CD4-positive, alpha-beta T cell treated with Interleukin-2 at 100 ng/mL for 4 hours (primary cell): ENCODE results near the gene CTDSP2.
"Not testable (repeated sequence)": the region's sequence is repeated elsewhere in the genome, so short reads cannot be mapped to it uniquely, and the experiment has no call there.

ENCODE experiments used
- DNase-seq: peaks from one replicate; pipeline ENCODE4 v3.0.0-alpha.2; 2020; ENCODE audit warnings: low spot score

Gene CTDSP2

GRCh38 chr12:57846577-57847319 is at the start of gene CTDSP2:
CTDSP2 (minus strand) TSS chr12:57846729; CDS start chr12:57846435, 294 bp downstream.
- peak; percentile 93 for DNase-seq

GRCh38 chr12:57896115-57896433 is 49.5 kb upstream of the CTDSP2 start:
- no peak for DNase-seq

GRCh38 chr12:57895389-57896114 is 49.0 kb upstream of the CTDSP2 start:
- no peak for DNase-seq

GRCh38 chr12:57894399-57895292 is 48.1 kb upstream of the CTDSP2 start:
- peak; percentile 5 for DNase-seq

- DNase-seq, result no peak
Measured at GRCh38 chr12:57893431-57894353, 47.2 kb upstream of the CTDSP2 start.

GRCh38 chr12:57892232-57892972 is 45.9 kb upstream of the CTDSP2 start:
- no peak for DNase-seq

GRCh38 chr12:57891542-57892228 is 45.2 kb upstream of the CTDSP2 start:
- DNase-seq, result no peak

GRCh38 chr12:57890191-57891115 is 43.9 kb upstream of the CTDSP2 start:
- DNase-seq, result no peak

- DNase-seq, result no peak
Measured at GRCh38 chr12:57889500-57889989, 43.0 kb upstream of the CTDSP2 start.

- peak; percentile 56 for DNase-seq
Measured at GRCh38 chr12:57888409-57889157, 42.1 kb upstream of the CTDSP2 start.

- no peak for DNase-seq
Measured at GRCh38 chr12:57887631-57888408, 41.3 kb upstream of the CTDSP2 start.

GRCh38 chr12:57886964-57887363 is 40.4 kb upstream of the CTDSP2 start:
- not testable (repeated sequence) for DNase-seq

GRCh38 chr12:57886542-57886941 is 40.0 kb upstream of the CTDSP2 start:
- no peak for DNase-seq

- DNase-seq, result no peak
Measured at GRCh38 chr12:57885207-57885606, 38.7 kb upstream of the CTDSP2 start.

GRCh38 chr12:57883700-57884099 is 37.2 kb upstream of the CTDSP2 start:
- no peak for DNase-seq

- no peak for DNase-seq
Measured at GRCh38 chr12:57883057-57883456, 36.5 kb upstream of the CTDSP2 start.

GRCh38 chr12:57882575-57882974 is 36.0 kb upstream of the CTDSP2 start:
- DNase-seq, result no peak
